Measurements from ENCODE around the gene SFRP4. TPM values are rescaled to one million over a fixed set of nuclear protein-coding genes. Genes with fewer than 3 reads are reported as not detected.

Gene SFRP4
- total and polyA plus RNA-seq, 9 of the 15 experiments (the other 6 are each of a cell fraction or from before 2014, with no cell fraction given): not detected

DNA sequence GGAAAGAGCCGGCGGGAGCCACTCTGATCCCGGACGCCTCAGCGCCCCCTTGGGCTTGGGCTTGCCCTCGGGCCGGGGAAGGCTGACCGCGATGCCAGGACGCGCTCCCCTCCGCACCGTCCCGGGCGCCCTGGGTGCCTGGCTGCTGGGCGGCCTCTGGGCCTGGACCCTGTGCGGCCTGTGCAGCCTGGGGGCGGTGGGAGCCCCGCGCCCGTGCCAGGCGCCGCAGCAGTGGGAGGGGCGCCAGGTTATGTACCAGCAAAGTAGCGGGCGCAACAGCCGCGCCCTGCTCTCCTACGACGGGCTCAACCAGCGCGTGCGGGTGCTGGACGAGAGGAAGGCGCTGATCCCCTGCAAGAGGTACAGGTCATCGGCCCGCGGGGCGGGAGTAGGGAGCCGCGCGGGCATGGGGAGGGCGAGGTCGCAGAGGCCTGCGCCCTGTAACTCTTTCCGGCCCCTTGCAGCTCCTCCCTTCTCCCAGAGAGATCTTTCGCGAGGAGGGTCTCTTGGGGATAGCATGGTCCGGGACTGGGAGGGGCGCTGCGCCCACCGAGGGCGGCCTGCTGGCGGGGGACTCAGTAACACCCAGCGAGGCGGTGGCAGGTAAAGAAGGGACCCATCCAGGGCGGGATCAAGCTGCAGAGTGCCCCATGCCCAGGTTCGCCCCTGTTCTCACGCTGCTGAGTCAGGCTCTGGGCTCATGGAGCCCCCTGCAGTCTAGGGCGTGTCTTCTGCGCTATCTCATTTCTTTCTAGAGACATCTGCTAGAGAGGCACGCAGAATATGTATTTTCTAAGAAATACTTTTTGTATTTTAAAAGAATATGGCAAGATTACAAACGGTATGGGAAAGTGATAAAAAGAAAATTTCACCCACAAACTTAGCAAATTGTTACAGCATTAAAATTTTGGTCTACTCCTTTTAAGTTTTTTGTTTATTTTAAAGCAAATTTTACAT is 4.5 kb upstream of the SFRP4 start (continued):
- TF ChIP-seq ETV6 (IDR thresholded peaks at IDR 0.05; ENCODE audit: borderline replicate concordance in 1 of 2, low read depth in 2 of 2, low read length in 1 of 2) (no peak), ETV6 (CRISPR knock-in tag; IDR thresholded peaks at IDR 0.05; ENCODE audit: borderline replicate concordance) (no peak), DDX20 (tag; IDR thresholded peaks at IDR 0.05; ENCODE audit: low read depth) (no peak), FOXK1 (CRISPR knock-in tag; IDR thresholded peaks at IDR 0.05; ENCODE audit: borderline replicate concordance) (no peak), RAD51 (IDR thresholded peaks at IDR 0.05; ENCODE audit: borderline replicate concordance, low read depth) (no peak), MIER1 (IDR thresholded peaks at IDR 0.05; ENCODE audit: low read depth) (no peak), XRCC4 (IDR thresholded peaks at IDR 0.05; ENCODE audit: extremely low read depth, insufficient read depth, insufficient read length) (no peak), CBX8 (IDR thresholded peaks at IDR 0.05; ENCODE audit: borderline replicate concordance, extremely low read depth, low read depth, low read length, poor library complexity, severe bottlenecking) (no peak), MTA2 (IDR thresholded peaks at IDR 0.05; ENCODE audit: low read depth) (0 out of 2 replicates have a peak, but pooled peaks have one; percentile 24), HDAC1 (IDR thresholded peaks at IDR 0.05) (no peak), ZNF717 (CRISPR knock-in tag; IDR thresholded peaks at IDR 0.05) (no peak), ZNF695 (CRISPR knock-in tag; IDR thresholded peaks at IDR 0.05) (no peak), RB1 (IDR thresholded peaks at IDR 0.05; ENCODE audit: low read depth) (no peak), CHD1 (IDR thresholded peaks at IDR 0.05; ENCODE audit: low read length) (no peak), ELF1 (tag; IDR thresholded peaks at IDR 0.05) (no peak)
- TF ChIP-seq, protein P1, sequence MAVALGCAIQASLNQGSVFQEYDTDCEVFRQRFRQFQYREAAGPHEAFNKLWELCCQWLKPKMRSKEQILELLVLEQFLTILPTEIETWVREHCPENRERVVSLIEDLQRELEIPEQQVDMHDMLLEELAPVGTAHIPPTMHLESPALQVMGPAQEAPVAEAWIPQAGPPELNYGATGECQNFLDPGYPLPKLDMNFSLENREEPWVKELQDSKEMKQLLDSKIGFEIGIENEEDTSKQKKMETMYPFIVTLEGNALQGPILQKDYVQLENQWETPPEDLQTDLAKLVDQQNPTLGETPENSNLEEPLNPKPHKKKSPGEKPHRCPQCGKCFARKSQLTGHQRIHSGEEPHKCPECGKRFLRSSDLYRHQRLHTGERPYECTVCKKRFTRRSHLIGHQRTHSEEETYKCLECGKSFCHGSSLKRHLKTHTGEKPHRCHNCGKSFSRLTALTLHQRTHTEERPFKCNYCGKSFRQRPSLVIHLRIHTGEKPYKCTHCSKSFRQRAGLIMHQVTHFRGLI (CRISPR knock-in tag; IDR thresholded peaks at IDR 0.05): no peak
- TF ChIP-seq, protein P2, sequence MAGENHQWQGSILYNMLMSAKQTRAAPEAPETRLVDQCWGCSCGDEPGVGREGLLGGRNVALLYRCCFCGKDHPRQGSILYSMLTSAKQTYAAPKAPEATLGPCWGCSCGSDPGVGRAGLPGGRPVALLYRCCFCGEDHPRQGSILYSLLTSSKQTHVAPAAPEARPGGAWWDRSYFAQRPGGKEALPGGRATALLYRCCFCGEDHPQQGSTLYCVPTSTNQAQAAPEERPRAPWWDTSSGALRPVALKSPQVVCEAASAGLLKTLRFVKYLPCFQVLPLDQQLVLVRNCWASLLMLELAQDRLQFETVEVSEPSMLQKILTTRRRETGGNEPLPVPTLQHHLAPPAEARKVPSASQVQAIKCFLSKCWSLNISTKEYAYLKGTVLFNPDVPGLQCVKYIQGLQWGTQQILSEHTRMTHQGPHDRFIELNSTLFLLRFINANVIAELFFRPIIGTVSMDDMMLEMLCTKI (IDR thresholded peaks at IDR 0.05; ENCODE audit: partially characterized antibody): no peak
- TF ChIP-seq, protein P3, sequence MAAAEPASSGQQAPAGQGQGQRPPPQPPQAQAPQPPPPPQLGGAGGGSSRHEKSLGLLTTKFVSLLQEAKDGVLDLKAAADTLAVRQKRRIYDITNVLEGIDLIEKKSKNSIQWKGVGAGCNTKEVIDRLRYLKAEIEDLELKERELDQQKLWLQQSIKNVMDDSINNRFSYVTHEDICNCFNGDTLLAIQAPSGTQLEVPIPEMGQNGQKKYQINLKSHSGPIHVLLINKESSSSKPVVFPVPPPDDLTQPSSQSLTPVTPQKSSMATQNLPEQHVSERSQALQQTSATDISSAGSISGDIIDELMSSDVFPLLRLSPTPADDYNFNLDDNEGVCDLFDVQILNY (CRISPR knock-in tag; IDR thresholded peaks at IDR 0.05): no peak
